ENCODE results near the gene KIAA0040.

DNA sequence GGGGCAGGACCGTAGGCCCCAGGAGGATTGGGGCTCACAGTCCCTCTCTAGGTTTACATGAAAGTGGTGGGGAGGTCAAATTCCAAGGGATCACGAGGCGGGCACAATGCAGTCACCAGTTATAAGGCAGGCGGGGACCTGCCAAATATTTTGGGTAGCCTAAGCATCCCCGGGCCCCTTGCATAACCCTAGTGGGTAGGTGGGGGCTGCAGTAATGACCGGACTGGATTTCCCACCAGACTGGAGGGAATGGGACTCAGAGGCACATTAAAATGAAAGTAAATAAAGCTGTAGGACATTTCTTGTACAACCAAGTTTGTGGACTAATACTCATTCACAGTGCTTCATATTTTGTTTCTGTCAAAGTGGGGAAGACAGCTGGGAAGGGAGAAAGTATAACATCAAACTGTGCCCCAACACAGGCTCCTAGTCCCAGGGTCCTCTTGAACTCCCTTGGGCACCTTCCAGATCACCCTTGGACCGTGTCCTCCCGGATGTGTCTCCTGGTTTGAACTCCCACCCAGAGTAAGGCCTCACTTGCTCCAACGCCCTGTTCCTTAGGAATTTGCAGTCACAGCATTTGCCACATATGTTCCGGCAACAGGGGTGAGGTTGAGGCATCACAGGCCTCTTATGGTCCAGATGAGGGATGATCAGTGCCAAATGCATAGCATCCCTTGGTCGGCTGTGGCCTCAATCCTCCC lies 28.4 kb upstream of the KIAA0040 start:
- TF ChIP-seq, protein P1, sequence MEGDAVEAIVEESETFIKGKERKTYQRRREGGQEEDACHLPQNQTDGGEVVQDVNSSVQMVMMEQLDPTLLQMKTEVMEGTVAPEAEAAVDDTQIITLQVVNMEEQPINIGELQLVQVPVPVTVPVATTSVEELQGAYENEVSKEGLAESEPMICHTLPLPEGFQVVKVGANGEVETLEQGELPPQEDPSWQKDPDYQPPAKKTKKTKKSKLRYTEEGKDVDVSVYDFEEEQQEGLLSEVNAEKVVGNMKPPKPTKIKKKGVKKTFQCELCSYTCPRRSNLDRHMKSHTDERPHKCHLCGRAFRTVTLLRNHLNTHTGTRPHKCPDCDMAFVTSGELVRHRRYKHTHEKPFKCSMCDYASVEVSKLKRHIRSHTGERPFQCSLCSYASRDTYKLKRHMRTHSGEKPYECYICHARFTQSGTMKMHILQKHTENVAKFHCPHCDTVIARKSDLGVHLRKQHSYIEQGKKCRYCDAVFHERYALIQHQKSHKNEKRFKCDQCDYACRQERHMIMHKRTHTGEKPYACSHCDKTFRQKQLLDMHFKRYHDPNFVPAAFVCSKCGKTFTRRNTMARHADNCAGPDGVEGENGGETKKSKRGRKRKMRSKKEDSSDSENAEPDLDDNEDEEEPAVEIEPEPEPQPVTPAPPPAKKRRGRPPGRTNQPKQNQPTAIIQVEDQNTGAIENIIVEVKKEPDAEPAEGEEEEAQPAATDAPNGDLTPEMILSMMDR (IDR thresholded peaks at IDR 0.05 in 2 of 3, conservative IDR thresholded peaks at IDR 0.05 in 1 of 3; ENCODE audit: borderline replicate concordance in 1 of 3, insufficient read depth in 1 of 3, low read depth in 2 of 3, low read length in 2 of 3), result no peak
- TF ChIP-seq, protein P2, sequence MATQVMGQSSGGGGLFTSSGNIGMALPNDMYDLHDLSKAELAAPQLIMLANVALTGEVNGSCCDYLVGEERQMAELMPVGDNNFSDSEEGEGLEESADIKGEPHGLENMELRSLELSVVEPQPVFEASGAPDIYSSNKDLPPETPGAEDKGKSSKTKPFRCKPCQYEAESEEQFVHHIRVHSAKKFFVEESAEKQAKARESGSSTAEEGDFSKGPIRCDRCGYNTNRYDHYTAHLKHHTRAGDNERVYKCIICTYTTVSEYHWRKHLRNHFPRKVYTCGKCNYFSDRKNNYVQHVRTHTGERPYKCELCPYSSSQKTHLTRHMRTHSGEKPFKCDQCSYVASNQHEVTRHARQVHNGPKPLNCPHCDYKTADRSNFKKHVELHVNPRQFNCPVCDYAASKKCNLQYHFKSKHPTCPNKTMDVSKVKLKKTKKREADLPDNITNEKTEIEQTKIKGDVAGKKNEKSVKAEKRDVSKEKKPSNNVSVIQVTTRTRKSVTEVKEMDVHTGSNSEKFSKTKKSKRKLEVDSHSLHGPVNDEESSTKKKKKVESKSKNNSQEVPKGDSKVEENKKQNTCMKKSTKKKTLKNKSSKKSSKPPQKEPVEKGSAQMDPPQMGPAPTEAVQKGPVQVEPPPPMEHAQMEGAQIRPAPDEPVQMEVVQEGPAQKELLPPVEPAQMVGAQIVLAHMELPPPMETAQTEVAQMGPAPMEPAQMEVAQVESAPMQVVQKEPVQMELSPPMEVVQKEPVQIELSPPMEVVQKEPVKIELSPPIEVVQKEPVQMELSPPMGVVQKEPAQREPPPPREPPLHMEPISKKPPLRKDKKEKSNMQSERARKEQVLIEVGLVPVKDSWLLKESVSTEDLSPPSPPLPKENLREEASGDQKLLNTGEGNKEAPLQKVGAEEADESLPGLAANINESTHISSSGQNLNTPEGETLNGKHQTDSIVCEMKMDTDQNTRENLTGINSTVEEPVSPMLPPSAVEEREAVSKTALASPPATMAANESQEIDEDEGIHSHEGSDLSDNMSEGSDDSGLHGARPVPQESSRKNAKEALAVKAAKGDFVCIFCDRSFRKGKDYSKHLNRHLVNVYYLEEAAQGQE (IDR thresholded peaks at IDR 0.05; ENCODE audit: low read depth), result no peak
- no peak for TF ChIP-seq POLR2A (IDR thresholded peaks at IDR 0.05; ENCODE audit: borderline replicate concordance, extremely low read depth, insufficient read depth, insufficient read length)
- no peak for TF ChIP-seq EGR1 (IDR thresholded peaks at IDR 0.05; ENCODE audit: low read depth)

All from HCT116 (cell line).